ENCODE data around the gene CTNNA2.

CTNNA2 gene

GRCh38 chr2:79985145-79985544, 472.3 kb downstream of the CTNNA2 start:
- TF ChIP-seq, protein P1, sequence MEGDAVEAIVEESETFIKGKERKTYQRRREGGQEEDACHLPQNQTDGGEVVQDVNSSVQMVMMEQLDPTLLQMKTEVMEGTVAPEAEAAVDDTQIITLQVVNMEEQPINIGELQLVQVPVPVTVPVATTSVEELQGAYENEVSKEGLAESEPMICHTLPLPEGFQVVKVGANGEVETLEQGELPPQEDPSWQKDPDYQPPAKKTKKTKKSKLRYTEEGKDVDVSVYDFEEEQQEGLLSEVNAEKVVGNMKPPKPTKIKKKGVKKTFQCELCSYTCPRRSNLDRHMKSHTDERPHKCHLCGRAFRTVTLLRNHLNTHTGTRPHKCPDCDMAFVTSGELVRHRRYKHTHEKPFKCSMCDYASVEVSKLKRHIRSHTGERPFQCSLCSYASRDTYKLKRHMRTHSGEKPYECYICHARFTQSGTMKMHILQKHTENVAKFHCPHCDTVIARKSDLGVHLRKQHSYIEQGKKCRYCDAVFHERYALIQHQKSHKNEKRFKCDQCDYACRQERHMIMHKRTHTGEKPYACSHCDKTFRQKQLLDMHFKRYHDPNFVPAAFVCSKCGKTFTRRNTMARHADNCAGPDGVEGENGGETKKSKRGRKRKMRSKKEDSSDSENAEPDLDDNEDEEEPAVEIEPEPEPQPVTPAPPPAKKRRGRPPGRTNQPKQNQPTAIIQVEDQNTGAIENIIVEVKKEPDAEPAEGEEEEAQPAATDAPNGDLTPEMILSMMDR (IDR thresholded peaks at IDR 0.05; ENCODE audit: borderline replicate concordance, insufficient read depth, low read depth, low read length): no peak
- H3K4me3 ChIP-seq (ENCODE audit: low read depth, low read length): no peak overlapping the region

DNA sequence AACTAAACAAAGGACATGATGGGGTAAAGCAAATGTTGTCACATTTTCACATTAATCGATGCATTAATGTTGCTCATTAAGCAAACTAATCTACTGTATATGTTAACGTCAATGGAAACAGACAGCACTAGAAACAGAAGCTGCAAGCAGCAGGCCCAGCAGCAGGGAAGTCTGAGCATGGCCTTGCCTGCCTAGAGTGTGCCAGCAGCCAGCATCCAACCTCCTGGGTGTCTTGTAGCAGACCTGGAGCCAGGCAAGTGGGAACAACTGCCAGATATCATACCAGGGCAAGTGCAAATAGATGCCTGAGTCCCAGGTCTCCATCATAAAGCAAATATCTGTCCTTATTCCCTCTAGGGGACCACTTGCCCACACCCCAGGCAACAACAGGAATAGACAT, 472.7 kb downstream of the CTNNA2 start:
- no peak overlapping the region for H3K4me3 ChIP-seq (ENCODE audit: low read depth, low read length)
- TF ChIP-seq, protein P1 (IDR thresholded peaks at IDR 0.05; ENCODE audit: borderline replicate concordance, insufficient read depth, low read depth, low read length): no peak

DNA sequence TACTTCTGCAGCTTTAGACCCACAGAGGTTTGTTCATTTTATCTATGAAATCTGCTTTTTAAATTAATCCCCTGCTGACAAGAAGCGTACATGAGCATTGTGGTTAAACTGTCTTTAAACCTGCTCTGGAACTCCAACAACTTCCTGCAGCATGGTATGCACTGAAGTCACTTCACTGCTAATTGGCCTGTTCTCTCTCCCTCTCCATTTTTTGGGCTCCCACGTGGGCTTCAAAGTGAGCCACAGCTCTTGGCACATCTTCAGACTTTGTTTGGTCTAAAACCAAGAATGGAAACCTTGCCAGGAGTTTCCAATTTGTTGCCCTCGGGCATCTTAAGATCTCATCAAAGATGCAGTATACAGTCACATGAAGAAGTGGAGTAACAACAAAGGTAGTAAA, 480.3 kb downstream of the CTNNA2 start:
- TF ChIP-seq, protein P1 (IDR thresholded peaks at IDR 0.05; ENCODE audit: borderline replicate concordance, insufficient read depth, low read depth, low read length): no peak
- H3K4me3 ChIP-seq (ENCODE audit: low read depth, low read length): no peak overlapping the region

- no peak overlapping the region for H3K4me3 ChIP-seq (ENCODE audit: low read depth, low read length)
- TF ChIP-seq, protein P1 (IDR thresholded peaks at IDR 0.05; ENCODE audit: borderline replicate concordance, insufficient read depth, low read depth, low read length): no peak
Observed at GRCh38 chr2:79994161-79994560, 481.3 kb downstream of the CTNNA2 start.

GRCh38 chr2:79994965-79995364, 482.1 kb downstream of the CTNNA2 start:
- no peak overlapping the region for H3K4me3 ChIP-seq (ENCODE audit: low read depth, low read length)
- TF ChIP-seq, protein P1 (IDR thresholded peaks at IDR 0.05; ENCODE audit: borderline replicate concordance, insufficient read depth, low read depth, low read length): no peak

DNA sequence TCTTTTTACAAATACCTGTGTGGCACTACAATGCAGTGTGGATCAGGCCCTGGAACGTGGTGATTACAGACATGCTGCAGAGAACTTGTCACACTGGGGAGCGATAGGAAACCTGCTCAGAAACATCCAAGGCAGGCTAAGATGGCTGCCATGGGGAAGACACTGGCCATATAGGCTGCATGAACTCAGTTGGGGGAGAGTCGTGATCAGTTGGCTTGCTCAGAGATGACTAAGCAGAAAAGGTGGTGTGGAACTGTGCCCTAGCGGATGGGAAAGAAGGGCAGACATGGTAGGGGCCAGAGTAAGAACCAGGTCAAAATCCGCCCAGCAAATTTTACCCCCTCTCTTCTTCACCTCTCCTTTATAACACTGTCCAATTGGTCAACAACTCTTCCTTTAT, 483.9 kb downstream of the CTNNA2 start:
- H3K4me3 ChIP-seq (ENCODE audit: low read depth, low read length): no peak overlapping the region
- TF ChIP-seq, protein P1 (IDR thresholded peaks at IDR 0.05; ENCODE audit: borderline replicate concordance, insufficient read depth, low read depth, low read length): no peak

DNA sequence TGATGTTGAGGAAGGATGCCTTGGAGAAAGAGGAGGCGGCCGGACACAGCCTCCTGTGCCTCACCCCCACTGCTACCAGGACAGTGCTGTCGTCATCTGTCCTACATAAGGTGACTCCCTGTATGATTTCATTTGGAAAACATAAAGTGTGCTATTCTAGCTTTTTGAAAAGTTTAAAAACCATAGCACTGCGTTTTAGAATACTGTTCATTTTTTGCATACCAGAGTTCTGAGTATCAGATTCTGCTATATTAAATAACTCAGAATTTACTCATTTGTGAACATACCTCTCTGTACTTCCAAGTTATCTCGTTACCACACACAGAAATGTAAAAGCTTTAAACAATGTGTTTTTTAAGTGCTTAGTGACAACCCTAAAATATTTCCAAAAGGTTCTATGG, 488.9 kb downstream of the CTNNA2 start:
- TF ChIP-seq, protein P1 (IDR thresholded peaks at IDR 0.05; ENCODE audit: borderline replicate concordance, insufficient read depth, low read depth, low read length): no peak
- no peak overlapping the region for H3K4me3 ChIP-seq (ENCODE audit: low read depth, low read length)
